ENCODE measurements around the gene TPSAB1. TPM values are rescaled to one million over a fixed set of nuclear protein-coding genes. Genes with fewer than 3 reads are reported as not detected.

The TPSAB1 gene
- total RNA-seq, 4 donors from 2014 or later: 13.8 to 67.7 (median 28.5) TPM

- TF ChIP-seq POLR2A (IDR thresholded peaks at IDR 0.05): no peak
- no peak for TF ChIP-seq CTCF (IDR thresholded peaks at IDR 0.05)
- no peak for TF ChIP-seq EP300 (IDR thresholded peaks at IDR 0.05)
- H3K27me3 ChIP-seq: peaks cover 0 to 71% of the 10 kb centered on the region in 2 donors
- peaks cover 0 to 6% (median 0%) of the 10 kb centered on the region in 4 donors for H3K9me3 ChIP-seq
- H3K27ac ChIP-seq: no peak overlapping the region
- 32 to 44% methylated on average over 17 to 20 of the region's 21 CpGs for WGBS, 2 donors
- H3K36me3 ChIP-seq: no peaks in the 10 kb centered on the region
- no peak for DNase-seq (ENCODE audit: low spot score in 2 of 2)
- H3K4me1 ChIP-seq: no peaks in the 10 kb centered on the region
- no peak overlapping the region for H3K4me3 ChIP-seq
Measured at GRCh38 chr16:1277617-1278282, 37.2 kb downstream of the TPSAB1 start.

GRCh38 chr16:1278477-1278876 is 38.0 kb downstream of the TPSAB1 start:
- Histone ChIP-seq H3K4me1 (no peaks in the 10 kb centered on the region), H3K27ac (no peak overlapping the region), H3K27me3 (peaks cover 0 to 70% of the 10 kb centered on the region in 2 donors), H3K36me3 (no peaks in the 10 kb centered on the region), H3K4me3 (no peak overlapping the region), H3K9me3 (peaks cover 0 to 3% (median 0%) of the 10 kb centered on the region in 4 donors)
- no peak for DNase-seq (ENCODE audit: low spot score in 2 of 2)
- 11 to 21% methylated on average over 13 to 18 of the region's 18 CpGs for WGBS, 2 donors
- no peak for TF ChIP-seq EP300 (IDR thresholded peaks at IDR 0.05)
- TF ChIP-seq POLR2A (IDR thresholded peaks at IDR 0.05): no peak
- TF ChIP-seq CTCF (IDR thresholded peaks at IDR 0.05): no peak

- no peak for DNase-seq (ENCODE audit: low spot score in 2 of 2)
- 73 to 78% methylated on average over 22 to 28 of the region's 30 CpGs for WGBS, 2 donors
- H3K36me3 ChIP-seq: no peaks in the 10 kb centered on the region
- H3K9me3 ChIP-seq: no peaks in the 10 kb centered on the region
- H3K27ac ChIP-seq: no peak overlapping the region
- H3K4me3 ChIP-seq: no peak overlapping the region
- no peak for TF ChIP-seq POLR2A (IDR thresholded peaks at IDR 0.05)
- TF ChIP-seq EP300 (IDR thresholded peaks at IDR 0.05): no peak
- no peak for TF ChIP-seq CTCF (IDR thresholded peaks at IDR 0.05)
- peaks cover 0 to 71% of the 10 kb centered on the region in 2 donors for H3K27me3 ChIP-seq
- H3K4me1 ChIP-seq: no peaks in the 10 kb centered on the region
Measured at GRCh38 chr16:1279081-1279944, 38.8 kb downstream of the TPSAB1 start.

- no peaks in the 10 kb centered on the region for H3K9me3 ChIP-seq
- no peak overlapping the region for H3K27ac ChIP-seq
- no peak for DNase-seq (ENCODE audit: low spot score in 2 of 2)
- WGBS, 2 donors: 75 to 79% methylated on average over 21 to 22 of the region's 29 CpGs
- no peaks in the 10 kb centered on the region for H3K36me3 ChIP-seq
- H3K4me1 ChIP-seq: no peaks in the 10 kb centered on the region
- peaks cover 0 to 74% of the 10 kb centered on the region in 2 donors for H3K27me3 ChIP-seq
- H3K4me3 ChIP-seq: no peak overlapping the region
- TF ChIP-seq EP300 (IDR thresholded peaks at IDR 0.05) (no peak), POLR2A (IDR thresholded peaks at IDR 0.05) (no peak), CTCF (IDR thresholded peaks at IDR 0.05) (no peak)
Measured at GRCh38 chr16:1279945-1280589, 39.6 kb downstream of the TPSAB1 start.
